SK-N-MC (cell line): Measurements from ENCODE around the gene DOCK1.

ENCODE experiments used
- DNase-seq: peaks from one replicate; pipeline ENCODE4 v3.0.0-alpha.2; 2011; ENCODE audit warnings: low read depth, low spot score
- H3K27ac ChIP-seq: fragments of 200-600 bp; sonication (generic); 2 replicates; pipeline ENCODE4 v1.5.1; 2016; ENCODE audit warnings: mixed run types
- H3K36me3 ChIP-seq: fragments of 200-600 bp; sonication (generic); 2 replicates; pipeline ENCODE4 v1.6.1; 2017; ENCODE audit warnings: antibody characterized with exemption, low read length, mixed read lengths; ENCODE audit not compliant: insufficient read depth
- H3K4me3 ChIP-seq: fragments of 200-600 bp; sonication (generic); 2 replicates; pipeline ENCODE4 v1.5.1; 2016
- H3K9ac ChIP-seq: fragments of 200-600 bp; sonication (generic); 2 replicates; pipeline ENCODE4 v1.8.0; 2017; ENCODE audit warnings: mixed run types, mixed read lengths; ENCODE audit not compliant: insufficient read length
- H3K9me3 ChIP-seq: fragments of 200-600 bp; sonication (generic); 2 replicates; pipeline ENCODE4 v1.6.1; 2017; ENCODE audit warnings: low read depth, mild to moderate bottlenecking, antibody characterized with exemption, low read length, moderate library complexity, mixed read lengths
- EZH2 ChIP-seq: fragments of 200-600 bp; sonication (generic); IDR thresholded peaks from one replicate; pipeline ENCODE4 v1.6.1; 2017; ENCODE audit warnings: antibody characterized with exemption
- FOXP2 ChIP-seq: optimal IDR thresholded peaks from 2 replicates; pipeline ENCODE3; 2011; ENCODE audit warnings: mild to moderate bottlenecking, moderate library complexity; ENCODE audit not compliant: insufficient read depth; ENCODE audit errors: extremely low read length, control extremely low read depth
- POLR2AphosphoS5 ChIP-seq: IDR thresholded peaks from 2 replicates; pipeline ENCODE4 v1.6.1; 2012; ENCODE audit warnings: mild to moderate bottlenecking, low read depth, low read length, borderline replicate concordance

The DOCK1 gene

DNA sequence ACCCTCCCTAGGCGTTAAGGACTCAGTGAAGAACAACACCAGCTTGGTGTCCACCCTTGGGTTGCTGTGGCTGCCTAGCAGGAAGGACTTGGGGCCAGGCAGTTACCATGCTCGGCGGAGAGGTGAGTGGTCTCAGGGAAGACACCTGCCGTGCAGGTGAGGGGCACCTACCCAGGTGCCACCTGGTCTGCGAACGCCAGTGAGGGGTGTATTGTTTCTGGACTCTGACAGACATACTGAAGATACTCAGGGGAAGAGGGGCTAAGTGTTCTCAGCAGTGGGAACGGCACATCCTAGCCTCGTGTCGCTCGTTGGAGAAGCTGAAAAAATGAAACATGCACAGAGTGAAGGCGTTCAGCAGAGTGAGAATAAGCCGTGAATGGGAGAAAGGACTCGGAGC lies 22.6 kb downstream of the DOCK1 start:
- Histone ChIP-seq H3K4me3 (no peak overlapping the region), H3K36me3 (no peaks in the 10 kb centered on the region), H3K27ac (no peak overlapping the region), H3K9ac (no peak overlapping the region), H3K9me3 (no peaks in the 10 kb centered on the region)
- TF ChIP-seq EZH2 (no peak), POLR2AphosphoS5 (no peak), FOXP2 (no peak)
- no peak for DNase-seq

- no peak for DNase-seq
Measured at GRCh38 chr10:126928274-126928673, 23.0 kb downstream of the DOCK1 start.

GRCh38 chr10:126929391-126929790 lies 24.2 kb downstream of the DOCK1 start:
- no peaks in the 10 kb centered on the region for H3K9me3 ChIP-seq
- H3K9ac ChIP-seq: no peak overlapping the region
- H3K4me3 ChIP-seq: no peak overlapping the region
- no peak overlapping the region for H3K27ac ChIP-seq
- DNase-seq: no peak
- H3K36me3 ChIP-seq: no peaks in the 10 kb centered on the region
- TF ChIP-seq EZH2 (no peak), POLR2AphosphoS5 (no peak), FOXP2 (no peak)

More at GRCh38 chr10:126928274-126928673, 23.0 kb downstream of the DOCK1 start:
- Histone ChIP-seq H3K4me3 (no peak overlapping the region), H3K27ac (no peak overlapping the region), H3K9ac (no peak overlapping the region), H3K9me3 (no peaks in the 10 kb centered on the region), H3K36me3 (no peaks in the 10 kb centered on the region)
- no peak for TF ChIP-seq FOXP2
- TF ChIP-seq EZH2: no peak
- TF ChIP-seq POLR2AphosphoS5: no peak

GRCh38 chr10:126930131-126930882 lies 25.1 kb downstream of the DOCK1 start:
- H3K9me3 ChIP-seq: no peaks in the 10 kb centered on the region
- DNase-seq: no peak
- no peak overlapping the region for H3K27ac ChIP-seq
- H3K9ac ChIP-seq: no peak overlapping the region
- no peaks in the 10 kb centered on the region for H3K36me3 ChIP-seq
- H3K4me3 ChIP-seq: no peak overlapping the region
- TF ChIP-seq FOXP2 (no peak), EZH2 (no peak), POLR2AphosphoS5 (no peak)

DNA sequence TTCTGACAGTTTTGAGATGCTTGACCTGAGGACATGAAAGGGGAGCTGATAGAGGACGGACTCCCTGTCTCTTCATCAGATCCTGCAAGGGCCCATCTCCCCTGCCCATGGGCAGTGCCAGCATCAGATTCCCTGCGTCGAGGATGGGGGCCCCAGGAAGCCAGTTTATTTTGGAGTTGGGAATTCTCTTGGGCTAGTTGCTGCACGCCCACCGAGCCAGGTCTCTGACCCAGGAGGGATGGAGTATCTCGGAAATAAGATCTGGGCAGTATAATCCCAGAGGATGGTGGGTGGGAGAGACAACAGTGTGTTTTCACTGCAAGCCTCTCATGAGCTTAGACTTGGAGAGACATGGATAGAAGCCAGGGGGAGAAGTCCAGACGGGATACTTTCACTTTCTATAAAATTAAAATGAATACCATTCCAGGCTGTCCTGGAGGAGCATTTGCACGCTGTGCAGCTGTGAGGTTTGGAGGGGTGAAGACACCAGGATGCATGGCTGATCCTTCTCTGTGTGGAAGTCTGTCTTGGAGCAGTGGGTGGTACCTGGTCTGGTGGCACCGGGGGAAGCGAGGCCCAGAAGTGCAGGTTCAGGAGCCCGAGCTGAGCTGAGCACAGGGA lies 25.8 kb downstream of the DOCK1 start:
- DNase-seq: no peak
- no peak overlapping the region for H3K27ac ChIP-seq
- H3K36me3 ChIP-seq: no peaks in the 10 kb centered on the region
- no peak overlapping the region for H3K4me3 ChIP-seq
- no peak for TF ChIP-seq POLR2AphosphoS5
- TF ChIP-seq EZH2: no peak
- TF ChIP-seq FOXP2: no peak
- no peaks in the 10 kb centered on the region for H3K9me3 ChIP-seq
- no peak overlapping the region for H3K9ac ChIP-seq

- DNase-seq: no peak
- H3K36me3 ChIP-seq: no peaks in the 10 kb centered on the region
- TF ChIP-seq EZH2 (no peak), FOXP2 (no peak), POLR2AphosphoS5 (no peak)
- H3K27ac ChIP-seq: no peak overlapping the region
- H3K9ac ChIP-seq: no peak overlapping the region
- H3K4me3 ChIP-seq: no peak overlapping the region
- H3K9me3 ChIP-seq: no peaks in the 10 kb centered on the region
Measured at GRCh38 chr10:126931544-126931943, 26.3 kb downstream of the DOCK1 start.

DNA sequence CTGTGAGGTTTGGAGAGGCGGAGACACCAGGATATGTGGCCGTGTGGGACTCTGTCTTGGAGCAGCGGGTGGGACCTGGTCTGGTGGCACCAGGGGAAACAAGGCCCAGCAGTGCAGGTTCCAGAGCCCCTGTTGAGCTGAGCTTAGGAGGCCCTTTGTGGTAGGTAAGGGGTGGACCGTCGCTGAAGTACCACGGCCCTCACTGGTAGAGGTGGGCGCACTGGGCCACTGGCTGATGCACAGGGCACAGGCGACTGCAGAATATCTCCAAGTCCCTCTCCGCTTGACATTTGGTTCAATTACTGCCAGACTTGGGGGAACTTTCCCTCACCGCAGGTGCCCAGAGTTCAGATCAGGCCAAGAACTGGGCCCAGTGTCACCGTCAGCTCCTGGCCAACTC lies 27.3 kb downstream of the DOCK1 start:
- Histone ChIP-seq H3K36me3 (no peaks in the 10 kb centered on the region), H3K9ac (no peak overlapping the region), H3K27ac (no peak overlapping the region), H3K9me3 (no peaks in the 10 kb centered on the region), H3K4me3 (no peak overlapping the region)
- no peak for TF ChIP-seq EZH2
- no peak for TF ChIP-seq FOXP2
- no peak for TF ChIP-seq POLR2AphosphoS5
- DNase-seq: no peak

DNA sequence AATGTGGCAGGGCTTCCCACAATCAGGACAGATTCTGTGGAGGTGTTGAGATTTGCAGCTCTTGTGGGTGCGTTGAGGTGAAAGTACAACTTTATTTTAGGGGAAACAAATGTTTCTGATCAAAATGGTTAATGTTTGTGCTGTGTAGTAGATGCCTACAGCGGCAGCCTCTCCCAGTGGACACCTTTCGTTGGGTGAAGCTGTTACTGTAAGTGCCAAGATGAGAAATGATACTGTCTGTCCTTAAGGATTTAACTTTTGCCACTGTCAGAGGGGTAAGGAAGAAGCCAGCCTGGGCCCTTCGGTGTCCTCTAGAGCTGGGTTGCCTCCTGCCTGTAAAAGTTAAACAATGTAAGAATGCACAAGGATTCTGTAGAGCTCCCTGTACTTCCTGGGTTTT lies 27.9 kb downstream of the DOCK1 start:
- H3K9me3 ChIP-seq: no peaks in the 10 kb centered on the region
- no peak for TF ChIP-seq EZH2
- no peak for TF ChIP-seq POLR2AphosphoS5
- TF ChIP-seq FOXP2: no peak
- DNase-seq: no peak

More for the DNA sequence above, 27.9 kb downstream of the DOCK1 start:
- Histone ChIP-seq H3K4me3 (no peak overlapping the region), H3K27ac (no peak overlapping the region), H3K36me3 (no peaks in the 10 kb centered on the region), H3K9ac (no peak overlapping the region)
